Stimulated activated effector memory CD8-positive, alpha-beta T cell treated with anti-CD3 and anti-CD28 coated beads, Interleukin-12 subunit alpha, Interleukin-12 subunit beta, amount 100 ng/mL, for 72 hours (primary cell): ENCODE measurements around the gene AP1B1.
A peak's percentile ranks its signal among the peaks of the same experiment; 100 is the strongest.
"Not testable (repeated sequence)": the region's sequence is repeated elsewhere in the genome, so short reads cannot be mapped to it uniquely, and the experiment has no call there.

Experiments
- ATAC-seq: fragments of 150-1000 bp; cut with Tn5 transposase; 2 replicates; pipeline ENCODE4 v1.10.0; 2021
- DNase-seq, 2 donors: peaks; one replicate each; pipeline ENCODE4 v3.0.0; 2021 to 2022; ENCODE audit warnings: low spot score in 2 of 2
- H3K27ac Mint-ChIP-seq: one replicate; pipeline ENCODE4 v1.8.0; 2022; ENCODE audit warnings: mild to moderate bottlenecking, mixed read lengths
- H3K36me3 Mint-ChIP-seq: one replicate; pipeline ENCODE4 v1.8.0; 2022; ENCODE audit warnings: mild to moderate bottlenecking, mixed read lengths
- H3K4me1 Mint-ChIP-seq: one replicate; pipeline ENCODE4 v1.8.0; 2022; ENCODE audit warnings: mixed read lengths
- H3K4me3 Mint-ChIP-seq: one replicate; pipeline ENCODE4 v1.8.0; 2022; ENCODE audit warnings: mild to moderate bottlenecking, mixed read lengths
- H3K9me3 Mint-ChIP-seq: one replicate; pipeline ENCODE4 v1.8.0; 2022; ENCODE audit warnings: mixed read lengths

The AP1B1 gene

DNA sequence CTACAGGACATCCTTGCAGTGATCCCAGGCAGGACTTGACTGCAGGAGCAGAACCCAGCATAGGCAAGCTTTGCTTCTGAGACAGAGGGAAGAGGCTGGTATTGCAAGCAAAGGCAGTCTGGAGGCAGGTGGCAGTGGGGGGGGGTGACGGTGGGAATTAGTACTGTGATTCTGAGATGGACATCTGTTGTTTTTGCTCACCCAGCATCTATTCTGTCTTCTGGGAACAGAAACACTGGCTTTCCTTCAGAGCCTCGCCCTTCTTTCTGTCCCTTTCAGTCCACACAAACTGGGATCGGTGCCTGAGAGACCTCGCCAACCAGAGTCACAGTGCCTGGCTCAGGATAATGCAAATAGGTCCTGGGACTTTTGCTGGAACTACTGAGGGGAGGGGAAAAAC, 41.7 kb downstream of the AP1B1 start:
- ATAC-seq: no peak
- no peak for DNase-seq
- Mint-ChIP-seq H3K36me3 (peaks cover 87% of the 10 kb centered on the region), H3K9me3 (no peaks in the 10 kb centered on the region), H3K27ac (peak overlapping the region; percentile 60), H3K4me3 (no peak overlapping the region), H3K4me1 (peaks cover 6% of the 10 kb centered on the region)

- Mint-ChIP-seq H3K27ac (peak overlapping the region; percentile 54), H3K36me3 (peaks cover 80% of the 10 kb centered on the region), H3K9me3 (no peaks in the 10 kb centered on the region), H3K4me3 (no peak overlapping the region), H3K4me1 (peaks cover 6% of the 10 kb centered on the region)
- no peak for ATAC-seq
- no peak for DNase-seq
Observed at GRCh38 chr22:29345932-29346331, 42.4 kb downstream of the AP1B1 start.

- DNase-seq, ATAC-seq, H3K4me3 Mint-ChIP-seq, H3K9me3 Mint-ChIP-seq, H3K27ac Mint-ChIP-seq, H3K4me1 Mint-ChIP-seq: not testable (repeated sequence)
- H3K36me3 Mint-ChIP-seq: peaks cover 77% of the 10 kb centered on the region
Observed at GRCh38 chr22:29344889-29345288, 43.5 kb downstream of the AP1B1 start.

DNA sequence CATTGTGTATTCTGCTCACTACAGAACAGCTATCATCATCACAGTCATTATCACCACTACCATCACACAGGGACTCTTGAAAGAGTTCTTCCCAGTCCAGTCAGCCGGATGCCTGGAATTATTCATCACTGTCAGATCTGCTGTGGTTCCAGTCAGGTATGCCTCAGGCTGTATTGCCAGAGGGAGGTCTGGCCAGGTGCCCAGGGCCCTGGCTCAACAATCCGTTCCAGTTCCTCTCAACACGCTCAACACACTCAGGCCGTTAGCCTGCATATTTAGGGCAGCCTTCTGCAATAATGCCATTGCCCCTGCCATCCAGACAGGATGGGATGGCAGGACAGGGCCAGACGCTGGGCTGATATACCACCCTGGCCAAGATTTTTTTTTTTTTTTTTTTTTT, 44.2 kb downstream of the AP1B1 start:
- Mint-ChIP-seq H3K9me3 (no peaks in the 10 kb centered on the region), H3K27ac (no peak overlapping the region), H3K4me1 (peaks cover 6% of the 10 kb centered on the region), H3K36me3 (peaks cover 77% of the 10 kb centered on the region), H3K4me3 (no peak overlapping the region)
- DNase-seq (no peak), ATAC-seq (no peak)

DNA sequence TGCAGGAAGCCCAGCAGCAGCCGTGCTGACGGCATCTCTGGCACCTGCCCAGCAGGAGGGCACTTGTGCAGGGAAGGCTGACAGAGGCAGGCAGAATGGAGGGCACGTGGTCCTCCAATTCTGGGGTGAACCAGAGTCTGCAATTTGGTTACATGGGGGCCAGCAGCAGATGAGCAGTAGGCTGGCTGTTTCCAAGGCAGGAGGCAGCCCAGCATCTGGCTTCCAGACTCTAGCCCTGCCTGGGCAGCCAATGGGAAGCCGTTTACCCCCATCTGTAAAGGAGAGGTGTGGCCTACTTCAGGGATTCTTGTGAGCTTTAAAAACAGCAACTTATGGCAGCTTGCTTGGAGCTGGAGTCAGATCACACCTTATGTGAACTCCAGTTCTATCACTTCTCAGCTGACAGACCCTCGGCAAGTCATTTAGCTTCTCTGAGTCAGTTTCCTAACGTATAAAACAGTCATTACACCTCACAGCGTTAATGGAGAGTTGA, 45.0 kb downstream of the AP1B1 start:
- H3K36me3 Mint-ChIP-seq: peaks cover 77% of the 10 kb centered on the region
- ATAC-seq: peak; percentile 80

GRCh38 chr22:29342577-29343312, 45.6 kb downstream of the AP1B1 start:
- DNase-seq (no peak), ATAC-seq (no peak)
- H3K36me3 Mint-ChIP-seq: peaks cover 82% of the 10 kb centered on the region
- peak overlapping the region; percentile 39 for H3K27ac Mint-ChIP-seq
- no peak overlapping the region for H3K4me3 Mint-ChIP-seq
- peaks cover 6% of the 10 kb centered on the region for H3K4me1 Mint-ChIP-seq
- H3K9me3 Mint-ChIP-seq: no peaks in the 10 kb centered on the region

More for the DNA sequence above, 45.0 kb downstream of the AP1B1 start:
- H3K9me3 Mint-ChIP-seq: no peaks in the 10 kb centered on the region
- peak in 1 of 2 donors; percentile 52 for DNase-seq
- H3K4me3 Mint-ChIP-seq: no peak overlapping the region
- peaks cover 6% of the 10 kb centered on the region for H3K4me1 Mint-ChIP-seq
- H3K27ac Mint-ChIP-seq: no peak overlapping the region

DNA sequence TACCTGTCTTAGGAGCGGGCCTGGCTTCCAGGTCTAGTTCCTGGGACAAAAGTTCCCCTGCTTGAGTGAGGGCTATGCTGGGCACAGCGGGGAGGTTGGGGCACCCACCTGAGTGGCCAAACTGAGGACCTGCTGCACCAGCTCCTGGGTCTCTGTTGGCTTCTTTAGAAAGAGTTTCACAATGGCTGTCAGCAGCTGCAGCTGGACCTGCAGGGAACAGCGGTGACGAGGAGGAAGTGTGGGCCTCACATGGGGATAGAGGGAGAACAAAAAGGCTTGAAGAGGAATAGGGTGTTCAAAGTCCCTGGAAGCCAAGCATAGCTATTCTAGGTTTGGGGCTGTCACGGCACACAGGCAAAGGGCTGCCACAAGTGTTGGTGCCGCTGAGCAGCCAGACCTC, 46.2 kb downstream of the AP1B1 start:
- H3K36me3 Mint-ChIP-seq: peaks cover 88% of the 10 kb centered on the region
- ATAC-seq: no peak
- H3K9me3 Mint-ChIP-seq: no peaks in the 10 kb centered on the region
- H3K4me1 Mint-ChIP-seq: peaks cover 6% of the 10 kb centered on the region
- H3K4me3 Mint-ChIP-seq: no peak overlapping the region
- DNase-seq: no peak
- peak overlapping the region; percentile 39 for H3K27ac Mint-ChIP-seq

- Mint-ChIP-seq H3K4me3 (no peak overlapping the region), H3K36me3 (peaks cover 90% of the 10 kb centered on the region), H3K4me1 (peaks cover 6% of the 10 kb centered on the region), H3K27ac (peak overlapping the region; percentile 39), H3K9me3 (no peaks in the 10 kb centered on the region)
- DNase-seq (no peak), ATAC-seq (no peak)
Observed at GRCh38 chr22:29341849-29342127, 46.6 kb downstream of the AP1B1 start.

DNA sequence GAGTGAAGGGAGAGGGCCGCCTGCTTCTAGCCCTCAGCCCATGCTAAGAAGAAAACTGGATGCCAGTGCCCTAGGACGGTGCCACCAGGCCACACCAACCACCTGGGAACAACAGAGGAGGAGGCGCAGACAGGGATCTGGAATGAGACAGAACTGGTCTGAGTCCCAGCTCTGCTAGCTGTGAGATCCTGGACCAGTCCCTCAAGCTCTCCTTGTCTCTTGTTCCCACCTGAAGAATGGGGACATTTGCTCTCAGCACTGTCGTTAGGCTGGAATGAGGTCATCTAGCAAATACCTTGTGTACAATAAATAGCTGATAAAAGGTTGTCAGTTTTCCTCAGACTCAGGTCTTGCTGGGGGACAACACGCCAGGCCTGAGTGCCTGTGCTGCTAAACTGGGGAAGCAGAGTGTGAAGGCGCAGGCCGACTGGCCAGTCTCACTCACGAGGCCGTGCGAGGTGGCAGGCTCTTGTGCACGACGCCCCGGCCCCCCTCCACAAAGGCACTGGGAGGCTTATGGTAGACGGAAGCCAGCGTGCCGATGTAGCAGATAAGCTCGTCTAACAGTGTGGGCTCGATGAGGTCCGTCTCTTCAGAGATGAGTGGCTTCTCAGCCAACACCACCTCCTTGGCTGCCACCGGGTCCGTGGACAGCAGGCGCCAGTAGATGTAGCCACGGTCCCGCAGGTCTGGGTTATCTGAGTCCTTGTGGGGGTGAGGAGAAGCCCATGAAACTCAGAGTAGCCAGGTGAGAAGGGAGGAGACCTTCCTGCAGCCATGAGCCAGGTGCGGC, 47.1 kb downstream of the AP1B1 start:
- H3K9me3 Mint-ChIP-seq: no peaks in the 10 kb centered on the region
- H3K36me3 Mint-ChIP-seq: peaks cover 90% of the 10 kb centered on the region
- DNase-seq (no peak), ATAC-seq (no peak)
- H3K4me1 Mint-ChIP-seq: peaks cover 6% of the 10 kb centered on the region
- H3K4me3 Mint-ChIP-seq: no peak overlapping the region
- no peak overlapping the region for H3K27ac Mint-ChIP-seq

DNA sequence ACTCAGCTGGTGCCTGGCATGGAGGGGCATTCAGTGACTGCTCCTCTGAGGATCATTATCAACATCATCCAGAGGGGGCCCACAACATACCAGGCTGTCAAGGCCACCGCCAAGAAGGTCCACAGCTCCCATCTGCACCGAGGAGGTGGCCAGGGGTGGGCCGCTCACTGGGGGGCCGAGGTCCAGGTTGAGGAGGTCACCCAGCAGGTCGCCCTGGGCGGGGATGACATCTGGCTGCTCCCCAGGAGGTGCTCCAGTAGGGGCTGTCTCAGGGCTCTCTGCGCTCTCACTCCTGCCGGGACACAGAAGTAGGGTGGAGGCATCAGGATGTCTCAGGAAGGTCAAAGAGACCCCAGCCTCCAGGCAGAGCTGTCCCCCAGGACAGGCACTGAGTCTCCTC, 47.8 kb downstream of the AP1B1 start:
- Mint-ChIP-seq H3K4me1 (peaks cover 6% of the 10 kb centered on the region), H3K9me3 (no peaks in the 10 kb centered on the region), H3K27ac (no peak overlapping the region), H3K36me3 (peaks cover 86% of the 10 kb centered on the region), H3K4me3 (no peak overlapping the region)
- ATAC-seq (no peak), DNase-seq (no peak)

DNA sequence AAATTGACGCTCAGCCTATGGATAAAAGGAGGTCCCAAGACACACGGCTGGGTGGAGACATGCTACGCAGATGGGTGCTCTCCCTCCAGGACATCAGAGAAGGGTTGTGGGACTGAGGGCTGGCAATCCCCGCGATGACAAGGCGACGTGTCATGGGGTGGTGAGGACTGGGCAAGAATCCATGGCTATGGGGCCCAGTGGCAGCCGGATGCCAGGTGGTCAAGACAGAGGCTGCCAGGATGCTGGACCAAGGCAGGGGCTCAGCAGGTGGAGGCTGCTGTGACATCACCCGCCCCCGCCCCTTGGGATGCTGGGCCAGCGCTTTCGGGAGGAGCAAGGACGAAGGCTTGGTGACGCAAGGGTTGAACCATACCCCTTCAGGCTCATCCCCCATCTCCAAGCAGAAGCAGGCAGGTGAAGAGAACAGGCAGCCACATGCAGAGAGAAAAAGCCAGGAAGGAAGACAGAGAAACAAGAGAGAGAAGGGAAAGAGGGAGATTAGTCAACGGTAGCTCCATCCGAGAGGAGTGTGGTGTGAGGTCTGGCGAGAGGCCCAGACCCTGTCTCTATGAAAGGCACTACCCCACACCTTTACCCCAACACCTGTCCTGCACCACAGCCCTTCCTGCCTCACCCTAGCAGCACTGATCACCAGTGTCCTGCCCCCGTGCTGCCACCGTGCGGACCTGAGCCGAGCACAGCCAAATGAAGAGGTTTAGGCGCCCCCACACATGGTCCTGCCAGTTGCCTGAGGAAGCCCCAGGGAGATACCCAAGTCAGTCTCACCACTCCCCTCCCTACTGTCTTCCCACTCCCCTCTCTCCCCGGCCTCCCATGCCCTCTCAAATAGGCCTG, 48.8 kb downstream of the AP1B1 start:
- ATAC-seq: no peak
- no peak for DNase-seq
- Mint-ChIP-seq H3K27ac (peak overlapping the region; percentile 77), H3K4me1 (peaks cover 6% of the 10 kb centered on the region), H3K36me3 (peaks cover 77% of the 10 kb centered on the region), H3K4me3 (no peak overlapping the region), H3K9me3 (no peaks in the 10 kb centered on the region)

DNA sequence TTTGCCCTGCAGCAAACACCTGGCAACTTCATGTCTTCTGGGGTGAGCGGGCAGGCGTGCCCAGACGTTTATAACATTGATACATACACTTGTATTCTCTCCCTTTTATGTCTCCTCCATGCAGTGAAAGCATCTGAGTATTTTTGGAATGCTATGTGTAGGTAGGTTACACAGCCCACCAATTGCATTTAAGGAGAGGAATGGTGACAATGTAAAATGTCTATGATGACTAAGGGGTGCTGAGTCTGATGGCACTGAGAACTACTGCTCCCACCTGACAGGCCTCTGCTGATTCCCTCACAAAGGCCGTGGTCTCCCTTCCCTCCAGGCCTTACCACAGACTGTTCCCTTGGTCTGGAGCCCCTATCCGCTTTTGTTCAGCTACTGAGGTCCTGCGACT, 50.0 kb downstream of the AP1B1 start:
- peaks cover 69% of the 10 kb centered on the region for H3K36me3 Mint-ChIP-seq
- DNase-seq (no peak), ATAC-seq (no peak)
- H3K4me3 Mint-ChIP-seq: no peak overlapping the region
- no peaks in the 10 kb centered on the region for H3K9me3 Mint-ChIP-seq
- no peak overlapping the region for H3K27ac Mint-ChIP-seq
- H3K4me1 Mint-ChIP-seq: peaks cover 6% of the 10 kb centered on the region

- peaks cover under 1% of the 10 kb centered on the region for H3K4me1 Mint-ChIP-seq
- H3K27ac Mint-ChIP-seq: no peak overlapping the region
- DNase-seq (no peak), ATAC-seq (no peak)
- no peak overlapping the region for H3K4me3 Mint-ChIP-seq
- H3K9me3 Mint-ChIP-seq: no peaks in the 10 kb centered on the region
- peaks cover 67% of the 10 kb centered on the region for H3K36me3 Mint-ChIP-seq
Observed at GRCh38 chr22:29337631-29338284, 50.6 kb downstream of the AP1B1 start.

GRCh38 chr22:29336751-29337490, 51.4 kb downstream of the AP1B1 start:
- Mint-ChIP-seq H3K4me1 (no peaks in the 10 kb centered on the region), H3K36me3 (peaks cover 66% of the 10 kb centered on the region), H3K9me3 (no peaks in the 10 kb centered on the region), H3K4me3 (no peak overlapping the region), H3K27ac (no peak overlapping the region)
- ATAC-seq: no peak
- DNase-seq: no peak
